Measurements from ENCODE around the gene PTK7.

DNA sequence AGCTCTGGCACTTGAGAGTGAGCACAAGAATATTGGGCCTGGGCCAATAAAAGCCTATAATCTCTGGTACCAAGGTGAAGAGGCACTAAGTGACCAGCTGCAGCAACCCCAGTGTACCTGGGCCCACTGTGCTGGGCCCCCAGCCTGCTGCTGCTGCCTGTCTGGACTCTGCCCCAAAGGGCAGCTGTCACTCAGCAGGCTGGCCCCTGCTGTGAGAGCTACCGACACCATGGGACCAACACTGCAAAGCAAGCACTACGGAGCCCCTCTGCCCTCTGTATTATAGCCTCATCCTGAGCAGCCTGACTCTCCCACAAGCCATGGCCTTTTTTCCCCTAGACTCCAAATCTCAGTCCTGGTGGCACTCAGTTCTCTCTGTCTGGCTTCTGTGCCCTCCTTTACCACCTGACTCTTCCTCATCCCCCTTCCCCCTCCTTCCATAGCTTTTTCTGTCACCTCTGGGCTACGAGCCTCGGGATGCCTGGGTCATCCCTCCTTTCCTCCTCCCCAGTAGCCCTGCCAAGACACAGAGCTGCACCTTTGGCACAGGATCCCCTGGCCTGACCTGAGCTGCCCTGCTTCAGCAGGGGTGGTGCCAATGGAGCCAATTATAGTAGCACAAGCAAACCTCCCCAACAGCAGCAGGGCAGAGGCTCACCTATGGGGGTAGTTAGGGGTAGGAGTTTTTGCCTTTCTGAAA, 40.5 kb upstream of the PTK7 start:
- TF ChIP-seq GATA3 (IDR thresholded peaks at IDR 0.05; ENCODE audit: low read depth, low read length) (no peak), GATA2 (IDR thresholded peaks at IDR 0.05; ENCODE audit: low read depth, low read length) (no peak)
